Fibroblast of mammary gland (primary cell): ENCODE data around the gene INPP5D.
"Not testable (repeated sequence)": the region's sequence is repeated elsewhere in the genome, so short reads cannot be mapped to it uniquely, and the experiment has no call there.

Source experiments
- DNase-seq: peaks from one replicate; pipeline ENCODE4 v3.0.0-alpha.2; 2010; ENCODE audit warnings: low read depth
- H3K4me3 ChIP-seq: 2 replicates; pipeline ENCODE4 v1.5.1; 2011; ENCODE audit warnings: low read depth, mild to moderate bottlenecking, low read length, moderate library complexity; ENCODE audit not compliant: control insufficient read depth
- CTCF ChIP-seq: conservative IDR thresholded peaks from 2 replicates; pipeline ENCODE4 v1.5.1; 2011; ENCODE audit warnings: low read depth, low read length, inconsistent platforms; ENCODE audit not compliant: control insufficient read depth, insufficient read depth

The INPP5D gene

GRCh38 chr2:233185330-233185729 lies 125.2 kb downstream of the INPP5D start:
- TF ChIP-seq CTCF = no peak
- DNase-seq = no peak
- no peak overlapping the region for H3K4me3 ChIP-seq

GRCh38 chr2:233185963-233186362 lies 125.8 kb downstream of the INPP5D start:
- no peak overlapping the region for H3K4me3 ChIP-seq
- TF ChIP-seq CTCF = no peak
- DNase-seq = no peak

- no peak for TF ChIP-seq CTCF
- no peak for DNase-seq
- H3K4me3 ChIP-seq = no peak overlapping the region
These were observed 126.7 kb downstream of the INPP5D start for GRCh38 chr2:233186851-233187250.

- H3K4me3 ChIP-seq = no peak overlapping the region
- TF ChIP-seq CTCF = no peak
- no peak for DNase-seq
These were observed 128.9 kb downstream of the INPP5D start for GRCh38 chr2:233189025-233189424.

GRCh38 chr2:233191016-233191415 lies 130.9 kb downstream of the INPP5D start:
- H3K4me3 ChIP-seq, DNase-seq: not testable (repeated sequence)

GRCh38 chr2:233193738-233194137 lies 133.6 kb downstream of the INPP5D start:
- no peak for DNase-seq
- TF ChIP-seq CTCF = no peak
- no peak overlapping the region for H3K4me3 ChIP-seq

- TF ChIP-seq CTCF = no peak
- DNase-seq = no peak
These were observed 134.9 kb downstream of the INPP5D start for GRCh38 chr2:233195027-233195426.

More at GRCh38 chr2:233195027-233195426, 134.9 kb downstream of the INPP5D start:
- H3K4me3 ChIP-seq = no peak overlapping the region
